ENCODE measurements around the gene DLGAP1.

Gene DLGAP1

DNA sequence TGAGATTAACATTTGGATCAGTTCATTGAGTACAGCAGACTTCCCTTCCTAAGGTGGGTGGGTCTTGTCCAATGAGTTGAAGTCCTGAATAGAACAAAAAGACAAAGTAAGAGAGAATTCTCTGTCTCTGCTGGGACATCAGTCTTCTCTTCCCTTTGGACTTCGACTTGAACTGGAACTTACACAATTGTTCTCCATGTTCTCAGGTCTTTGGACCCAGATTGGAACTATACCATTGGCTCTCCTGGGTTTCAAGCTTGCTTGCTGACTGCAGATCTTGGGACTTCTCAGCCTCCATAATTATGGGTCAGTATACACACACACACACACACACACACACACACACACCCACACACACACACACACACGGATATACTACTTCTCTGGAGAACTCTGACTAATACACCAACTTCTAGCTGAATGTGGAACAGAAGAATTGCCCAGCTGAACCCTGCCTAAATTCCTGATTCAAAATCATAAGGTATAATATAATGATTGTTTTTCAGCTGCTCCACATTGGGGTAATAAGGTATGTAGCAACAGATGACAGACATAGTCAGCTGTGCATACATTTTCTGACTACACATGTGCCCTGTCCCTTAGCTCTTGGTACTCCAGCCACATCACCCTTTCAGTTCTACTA is 791.1 kb downstream of the DLGAP1 start:
- TF ChIP-seq, protein P1, sequence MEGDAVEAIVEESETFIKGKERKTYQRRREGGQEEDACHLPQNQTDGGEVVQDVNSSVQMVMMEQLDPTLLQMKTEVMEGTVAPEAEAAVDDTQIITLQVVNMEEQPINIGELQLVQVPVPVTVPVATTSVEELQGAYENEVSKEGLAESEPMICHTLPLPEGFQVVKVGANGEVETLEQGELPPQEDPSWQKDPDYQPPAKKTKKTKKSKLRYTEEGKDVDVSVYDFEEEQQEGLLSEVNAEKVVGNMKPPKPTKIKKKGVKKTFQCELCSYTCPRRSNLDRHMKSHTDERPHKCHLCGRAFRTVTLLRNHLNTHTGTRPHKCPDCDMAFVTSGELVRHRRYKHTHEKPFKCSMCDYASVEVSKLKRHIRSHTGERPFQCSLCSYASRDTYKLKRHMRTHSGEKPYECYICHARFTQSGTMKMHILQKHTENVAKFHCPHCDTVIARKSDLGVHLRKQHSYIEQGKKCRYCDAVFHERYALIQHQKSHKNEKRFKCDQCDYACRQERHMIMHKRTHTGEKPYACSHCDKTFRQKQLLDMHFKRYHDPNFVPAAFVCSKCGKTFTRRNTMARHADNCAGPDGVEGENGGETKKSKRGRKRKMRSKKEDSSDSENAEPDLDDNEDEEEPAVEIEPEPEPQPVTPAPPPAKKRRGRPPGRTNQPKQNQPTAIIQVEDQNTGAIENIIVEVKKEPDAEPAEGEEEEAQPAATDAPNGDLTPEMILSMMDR (IDR thresholded peaks at IDR 0.05; ENCODE audit: poor library complexity, severe bottlenecking) = no peak
- Histone ChIP-seq H3K36me3 (ENCODE audit: low read depth) (no peaks in the 10 kb centered on the region), H3K27ac (ENCODE audit: poor library complexity, severe bottlenecking) (no peak overlapping the region), H3K27me3 (ENCODE audit: insufficient read depth, poor library complexity, severe bottlenecking) (no peaks in the 10 kb centered on the region), H3K4me1 (ENCODE audit: insufficient read depth, poor library complexity, severe bottlenecking) (peaks cover 10% of the 10 kb centered on the region), H3K9me3 (ENCODE audit: severe bottlenecking) (no peaks in the 10 kb centered on the region), H3K4me3 (ENCODE audit: severe bottlenecking) (no peak overlapping the region)
- ATAC-seq (ENCODE audit: low read depth) = no peak
- no peak for DNase-seq (ENCODE audit: low spot score)

DNA sequence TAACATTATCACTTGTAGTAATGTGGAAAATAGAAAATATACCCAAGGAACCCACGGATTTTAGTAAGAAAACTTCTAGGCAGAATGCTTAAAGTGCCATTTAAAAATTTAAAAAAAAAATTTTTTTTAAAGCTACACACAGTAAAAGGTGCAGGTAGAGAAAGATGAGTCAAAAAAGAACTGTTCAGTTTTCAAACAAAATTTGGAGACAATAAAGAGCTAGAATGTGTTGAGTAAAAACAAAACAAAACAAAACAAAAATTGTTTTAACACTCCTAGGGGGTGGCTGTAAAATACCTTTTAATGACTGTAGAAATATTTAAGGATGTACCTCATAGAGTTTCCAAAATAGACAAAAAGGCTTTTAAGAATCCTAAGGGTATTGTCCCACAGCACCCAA is 793.1 kb downstream of the DLGAP1 start:
- TF ChIP-seq, protein P1 (IDR thresholded peaks at IDR 0.05; ENCODE audit: poor library complexity, severe bottlenecking) = no peak
- Histone ChIP-seq H3K27ac (ENCODE audit: poor library complexity, severe bottlenecking) (no peak overlapping the region), H3K4me1 (ENCODE audit: insufficient read depth, poor library complexity, severe bottlenecking) (peaks cover 10% of the 10 kb centered on the region)

DNA sequence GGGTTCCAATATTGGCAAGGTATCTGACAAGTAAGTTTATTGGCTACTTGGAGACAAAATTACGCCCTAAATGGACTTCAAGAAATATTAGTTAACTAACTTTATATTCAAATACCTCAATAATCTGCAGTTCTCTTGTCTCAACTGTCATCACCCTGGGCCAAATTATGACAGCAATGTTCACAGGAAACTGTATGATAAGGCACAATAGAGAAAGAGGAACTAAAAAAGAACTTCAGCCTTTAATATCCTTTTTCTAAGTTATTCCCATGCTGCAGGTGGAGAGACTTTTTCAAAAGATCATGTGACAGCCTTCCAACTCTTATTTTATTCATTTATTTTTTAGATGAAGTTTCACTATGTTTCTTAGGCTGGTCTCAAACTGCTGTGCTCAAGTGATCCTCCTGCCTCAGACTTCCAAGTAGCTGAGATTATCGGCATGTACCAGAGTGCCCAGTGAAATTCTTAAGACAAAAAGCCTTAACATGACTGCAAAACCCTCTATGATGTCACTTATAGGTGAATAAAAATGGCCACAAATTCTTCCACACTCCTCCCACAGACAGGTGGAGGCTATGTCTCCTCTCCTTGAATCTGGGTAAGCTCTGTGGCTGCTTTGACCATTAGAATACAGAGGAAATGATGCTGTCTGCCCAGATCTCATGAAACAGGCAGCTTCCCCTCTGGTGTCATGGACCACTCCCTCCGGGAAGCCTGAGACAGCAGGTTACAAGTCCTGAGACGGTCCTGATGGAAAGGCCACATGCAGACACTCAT is 794.2 kb downstream of the DLGAP1 start:
- Histone ChIP-seq H3K27ac (ENCODE audit: poor library complexity, severe bottlenecking) (no peak overlapping the region), H3K4me3 (ENCODE audit: severe bottlenecking) (no peak overlapping the region), H3K27me3 (ENCODE audit: insufficient read depth, poor library complexity, severe bottlenecking) (no peaks in the 10 kb centered on the region), H3K4me1 (ENCODE audit: insufficient read depth, poor library complexity, severe bottlenecking) (peaks cover 8% of the 10 kb centered on the region), H3K9me3 (ENCODE audit: severe bottlenecking) (no peaks in the 10 kb centered on the region), H3K36me3 (ENCODE audit: low read depth) (no peaks in the 10 kb centered on the region)
- ATAC-seq (ENCODE audit: low read depth) (no peak), DNase-seq (ENCODE audit: low spot score) (no peak)
- TF ChIP-seq, protein P1 (IDR thresholded peaks at IDR 0.05; ENCODE audit: poor library complexity, severe bottlenecking) = no peak

More for the DNA sequence above, 793.1 kb downstream of the DLGAP1 start:
- Histone ChIP-seq H3K36me3 (ENCODE audit: low read depth) (no peaks in the 10 kb centered on the region), H3K9me3 (ENCODE audit: severe bottlenecking) (no peaks in the 10 kb centered on the region), H3K4me3 (ENCODE audit: severe bottlenecking) (no peak overlapping the region), H3K27me3 (ENCODE audit: insufficient read depth, poor library complexity, severe bottlenecking) (no peaks in the 10 kb centered on the region)
- ATAC-seq (ENCODE audit: low read depth) (no peak), DNase-seq (ENCODE audit: low spot score) (no peak)

- DNase-seq (ENCODE audit: low spot score) (no peak), ATAC-seq (ENCODE audit: low read depth) (no peak)
- TF ChIP-seq, protein P1 (IDR thresholded peaks at IDR 0.05; ENCODE audit: poor library complexity, severe bottlenecking) = no peak
- H3K27me3 ChIP-seq (ENCODE audit: insufficient read depth, poor library complexity, severe bottlenecking) = no peaks in the 10 kb centered on the region
- H3K36me3 ChIP-seq (ENCODE audit: low read depth) = no peaks in the 10 kb centered on the region
- no peaks in the 10 kb centered on the region for H3K9me3 ChIP-seq (ENCODE audit: severe bottlenecking)
- peaks cover 1% of the 10 kb centered on the region for H3K4me1 ChIP-seq (ENCODE audit: insufficient read depth, poor library complexity, severe bottlenecking)
- no peak overlapping the region for H3K27ac ChIP-seq (ENCODE audit: poor library complexity, severe bottlenecking)
- H3K4me3 ChIP-seq (ENCODE audit: severe bottlenecking) = no peak overlapping the region
Observed at GRCh38 chr18:3658529-3658928, 796.6 kb downstream of the DLGAP1 start.

All from RWPE2 (cell line).